Endothelial cell of umbilical vein (primary cell): ENCODE results near the gene ELF4. TPM values are rescaled to one million over a fixed set of nuclear protein-coding genes. Genes with fewer than 3 reads are reported as not detected.

ENCODE experiments used
- BruUV-seq: library from RNA; stranded (reverse); fragments of 400-500 nt; replicated peaks from 2 replicates; lab custom pipeline; 2021; lab: Mats Ljungman, UMichigan
- CTCF ChIA-PET: fragments of 300-600, 350-600 bp; sonication (Branson Sonifier 250); formaldehyde crosslinking; loops from one replicate; lab custom pipeline; 2021; ENCODE audit warnings: antibody characterized with exemption, inconsistent platforms; lab: Charles Lee
- POLR2A ChIA-PET: fragments of 300-600, 350-600 bp; sonication (Branson Sonifier 250); formaldehyde crosslinking; loops from one replicate; lab custom pipeline; 2021; ENCODE audit warnings: antibody characterized with exemption, inconsistent platforms; lab: Charles Lee
- DNase-seq: peaks from one replicate; pipeline ENCODE4 v3.0.0-alpha.2; 2011; ENCODE audit warnings: low read depth, low spot score
- FAIRE-seq: peaks from 2 replicates; lab custom pipeline; 2011; peaks lifted over from hg19 to GRCh38; lab: Jason Lieb, UNC
- H2AFZ ChIP-seq: 2 replicates; pipeline ENCODE4 v1.6.0; 2012; ENCODE audit warnings: low read depth, low read length, control low read depth, inconsistent platforms
- H3K27ac ChIP-seq: 2 replicates; pipeline ENCODE4 v1.5.1; 2011; ENCODE audit warnings: low read depth, mild to moderate bottlenecking, control low read depth, low read length, moderate library complexity; ENCODE audit not compliant: insufficient read depth
- H3K27me3 ChIP-seq, 2 experiments: 2 replicates each; pipeline versions ENCODE4 v1.6.0 to v1.6.1; 2011; ENCODE audit warnings: low read length in 2 of 2, mixed read lengths in 1 of 2; ENCODE audit not compliant: control insufficient read depth in 2 of 2, insufficient read depth in 2 of 2
- H3K36me3 ChIP-seq, 2 experiments: 2 replicates in 1 of 2; 3 replicates in 1 of 2; pipeline ENCODE4 v1.5.1; 2011; ENCODE audit warnings: low read length in 2 of 2, mild to moderate bottlenecking in 1 of 2, moderate library complexity in 1 of 2; ENCODE audit not compliant: control insufficient read depth in 2 of 2, insufficient read depth in 2 of 2; ENCODE audit errors: extremely low read depth in 1 of 2
- H3K4me1 ChIP-seq: 3 replicates; pipeline ENCODE4 v1.5.1; 2011; ENCODE audit warnings: mild to moderate bottlenecking, low read length; ENCODE audit not compliant: control insufficient read depth, insufficient read depth; ENCODE audit errors: extremely low read depth
- H3K4me2 ChIP-seq: 2 replicates; pipeline ENCODE4 v1.6.1; 2011; ENCODE audit warnings: low read length, control low read depth, mixed read lengths; ENCODE audit not compliant: insufficient read depth
- H3K4me3 ChIP-seq, 3 experiments: fragments of 200-600 bp in 1 of 3; sonication (generic), shearing (Covaris generic) in 1 of 3; replicated peaks in 1 of 3; 2 replicates each; pipeline ENCODE4 v1.5.1; 2011 to 2016; ENCODE audit warnings: control low read depth in 3 of 3, low read length in 3 of 3, mild to moderate bottlenecking in 2 of 3, inconsistent platforms in 1 of 3, low read depth in 1 of 3, moderate library complexity in 1 of 3; ENCODE audit not compliant: insufficient read depth in 1 of 3
- H3K79me2 ChIP-seq: 2 replicates; pipeline ENCODE4 v1.6.0; 2012; ENCODE audit warnings: low read length, inconsistent platforms; ENCODE audit not compliant: control insufficient read depth, insufficient read depth
- H3K9ac ChIP-seq: replicated peaks from 2 replicates; pipeline ENCODE3; 2011; ENCODE audit warnings: low read length, control low read depth; ENCODE audit not compliant: insufficient read depth; ENCODE audit errors: extremely low read depth
- H3K9me1 ChIP-seq: replicated peaks from 3 replicates; pipeline ENCODE4 v1.6.0; 2011; ENCODE audit warnings: mild to moderate bottlenecking, low read length; ENCODE audit not compliant: control insufficient read depth, insufficient read depth; ENCODE audit errors: extremely low read depth
- H3K9me3 ChIP-seq: replicated peaks from 2 replicates; pipeline ENCODE4 v1.5.1; 2012; ENCODE audit warnings: low read length, inconsistent platforms; ENCODE audit not compliant: control insufficient read depth, insufficient read depth
- H4K20me1 ChIP-seq: replicated peaks from 2 replicates; pipeline ENCODE3; 2011; ENCODE audit warnings: mild to moderate bottlenecking, low read length; ENCODE audit not compliant: control insufficient read depth, insufficient read depth; ENCODE audit errors: extremely low read depth
- CTCF ChIP-seq, 2 donors: IDR thresholded peaks; 1 replicate in 1 of 2; 2 replicates in 1 of 2; pipeline ENCODE4 v1.5.1; 2011; ENCODE audit warnings: low read length in 2 of 2, mild to moderate bottlenecking in 2 of 2, moderate library complexity in 2 of 2, control low read depth in 1 of 2, inconsistent platforms in 1 of 2, low read depth in 1 of 2; ENCODE audit not compliant: insufficient read depth in 1 of 2; ENCODE audit errors: extremely low read depth in 1 of 2
- EZH2 ChIP-seq: IDR thresholded peaks from 2 replicates; pipeline ENCODE4 v1.6.1; 2012; ENCODE audit warnings: borderline replicate concordance, low read depth, mild to moderate bottlenecking, moderate library complexity, low read length, inconsistent platforms; ENCODE audit not compliant: severe bottlenecking
- FOS ChIP-seq: IDR thresholded peaks from 2 replicates; pipeline ENCODE4 v1.6.1; 2011; ENCODE audit warnings: mild to moderate bottlenecking, low read length, moderate library complexity, borderline replicate concordance; ENCODE audit not compliant: insufficient read depth
- GATA2 ChIP-seq: IDR thresholded peaks from 2 replicates; pipeline ENCODE4 v1.7.0; 2011; ENCODE audit warnings: low read depth, mild to moderate bottlenecking, moderate library complexity, mixed read lengths, low read length; ENCODE audit not compliant: insufficient read length, insufficient read depth
- JUN ChIP-seq: IDR thresholded peaks from 2 replicates; pipeline ENCODE4 v1.6.1; 2011; ENCODE audit warnings: borderline replicate concordance, low read depth; ENCODE audit not compliant: insufficient read length, insufficient read depth
- MYC ChIP-seq: IDR thresholded peaks from one replicate; pipeline ENCODE4 v1.6.1; 2011; ENCODE audit warnings: mild to moderate bottlenecking, low read depth, low read length
- POLR2A ChIP-seq: IDR thresholded peaks from 2 replicates; pipeline ENCODE4 v1.6.1; 2012; ENCODE audit warnings: low read depth, mild to moderate bottlenecking, control low read depth, low read length
- POLR2AphosphoS5 ChIP-seq: IDR thresholded peaks from 2 replicates; pipeline ENCODE4 v1.6.1; 2012; ENCODE audit warnings: low read depth, mild to moderate bottlenecking, control low read depth, low read length, moderate library complexity; ENCODE audit not compliant: insufficient read depth
- dilution Hi-C: fragments of 300-500 bp; cut with MboI; formaldehyde crosslinking; loops from one replicate; pipeline ENCODE4 v1.15.0; 2019; ENCODE audit warnings: low sequenced_read_pairs; ENCODE audit not compliant: extremely low pct_ligation_motif_present
- intact Hi-C: fragments of 100-400 bp; cut with micrococcal nuclease; formaldehyde crosslinking; loops from one replicate; pipeline ENCODE4 v1.10.0; 2022
- polyA plus RNA-seq, 4 experiments: library from polyadenylated mRNA; depleted of rRNA in 3 of 4; stranded (reverse) in 3 of 4; unstranded in 1 of 4; fragments of >200 nt; gene quantifications; 2 replicates each; pipeline versions ENCODE4 v1.2.1 to v1.2.3, GENCODE V29; 2011 to 2012; ENCODE audit warnings: missing spikeins in 1 of 4
- total RNA-seq: library from RNA; stranded (reverse); gene quantifications from 2 replicates; pipeline ENCODE4 v1.2.3, GENCODE V29; 2021
- TF ChIP-seq, protein P1 (sequence below): IDR thresholded peaks from 2 replicates; pipeline ENCODE4 v1.6.1; 2011; ENCODE audit not compliant: insufficient read depth, insufficient read length

The ELF4 gene
- total and polyA plus RNA-seq, 2 donors (not counting 3 experiments of a cell fraction or from before 2014, with no cell fraction given): 31.9 to 33.4 TPM

DNA sequence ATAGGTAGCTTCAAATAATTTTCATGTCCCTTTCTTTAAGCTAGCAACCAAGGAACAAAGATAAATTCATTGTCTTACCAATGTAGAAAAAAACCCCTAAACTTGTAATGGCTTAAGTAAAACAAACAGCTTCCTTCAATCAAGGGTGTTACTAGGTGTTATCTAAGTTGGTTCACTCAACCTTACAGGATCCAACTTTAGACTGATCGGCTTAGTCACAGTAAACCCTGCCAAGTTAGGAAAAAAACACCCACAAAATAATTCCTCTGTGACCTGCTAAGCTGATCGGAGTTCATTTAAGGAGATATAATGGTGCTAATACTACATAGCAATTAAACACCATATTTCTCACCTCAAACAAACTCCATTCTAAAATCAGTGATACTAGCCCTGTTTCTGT, 45.3 kb upstream of the ELF4 start:
- TF ChIP-seq GATA2: no peak
- no peaks in the 10 kb centered on the region for H3K4me1 ChIP-seq
- no peak overlapping the region for H3K4me3 ChIP-seq
- H3K27ac ChIP-seq: no peak overlapping the region
- no peak overlapping the region for H2AFZ ChIP-seq
- ChIA-PET CTCF (interaction anchor here (0.9 to 1.0 kb wide), 3 partner anchors 10 to 76 kb away, joined by 3 read pairs; partner anchors contain the start of gene AIFM1), POLR2A (no interaction called here)
- H3K36me3 ChIP-seq: no peaks in the 10 kb centered on the region
- dilution Hi-C loops: no loop called here
- H3K9ac ChIP-seq: no peak overlapping the region
- H3K27me3 ChIP-seq: no peaks in the 10 kb centered on the region
- no peaks in the 10 kb centered on the region for H4K20me1 ChIP-seq
- no peaks in the 10 kb centered on the region for H3K79me2 ChIP-seq
- intact Hi-C loops: no loop called here
- no peaks in the 10 kb centered on the region for H3K9me3 ChIP-seq
- H3K4me2 ChIP-seq: no peak overlapping the region
- BruUV-seq: no TSS peak
- DNase-seq (peak; percentile 42), FAIRE-seq (peak; percentile 18)
- H3K9me1 ChIP-seq: no peaks in the 10 kb centered on the region

DNA sequence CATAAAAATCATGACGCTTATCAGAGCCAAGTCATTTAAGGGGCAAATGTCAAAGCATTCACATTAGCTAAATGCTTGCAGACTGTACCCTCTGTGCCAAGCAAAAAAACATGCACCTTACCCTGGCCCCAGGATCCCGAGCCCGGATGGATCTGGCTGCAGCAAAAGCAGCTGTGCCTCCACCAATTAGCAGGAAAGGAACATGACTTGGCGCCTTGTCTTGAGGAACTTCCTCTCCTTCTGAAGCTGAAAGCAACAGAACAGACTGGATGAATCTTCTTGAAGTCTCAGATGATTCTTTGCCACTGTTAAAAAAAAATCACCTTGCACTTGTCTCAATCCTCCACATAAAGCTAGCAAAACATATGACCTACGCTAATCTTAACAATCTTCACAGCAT, 37.3 kb upstream of the ELF4 start:
- CTCF ChIA-PET: interaction anchor here (0.7 kb wide), 1 partner anchor 87 kb away, joined by 3 read pairs; no protein-coding TSS in a partner anchor
- no peaks in the 10 kb centered on the region for H3K27me3 ChIP-seq
- no peaks in the 10 kb centered on the region for H3K9me1 ChIP-seq
- dilution Hi-C loops: no loop called here
- H3K4me1 ChIP-seq: no peaks in the 10 kb centered on the region
- TF ChIP-seq CTCF (IDR thresholded peaks at IDR 0.05; ENCODE audit: extremely low read depth in 1 of 2, insufficient read depth in 1 of 2, low read depth in 1 of 2, low read length in 2 of 2) (no peak), POLR2A (no peak), FOS (no peak), EZH2 (no peak), JUN (no peak), GATA2 (no peak), POLR2AphosphoS5 (no peak), MYC (no peak)
- TF ChIP-seq, protein P1, sequence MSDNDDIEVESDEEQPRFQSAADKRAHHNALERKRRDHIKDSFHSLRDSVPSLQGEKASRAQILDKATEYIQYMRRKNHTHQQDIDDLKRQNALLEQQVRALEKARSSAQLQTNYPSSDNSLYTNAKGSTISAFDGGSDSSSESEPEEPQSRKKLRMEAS: no peak
- no peak overlapping the region for H3K9ac ChIP-seq
- FAIRE-seq (no peak), DNase-seq (no peak)
- POLR2A ChIA-PET: no interaction called here
- no peak overlapping the region for H3K4me3 ChIP-seq
- H2AFZ ChIP-seq: no peak overlapping the region
- H3K9me3 ChIP-seq: no peaks in the 10 kb centered on the region
- no TSS peak for BruUV-seq
- no peaks in the 10 kb centered on the region for H4K20me1 ChIP-seq
- intact Hi-C loops: no loop called here
- no peak overlapping the region for H3K27ac ChIP-seq
- no peak overlapping the region for H3K4me2 ChIP-seq
- H3K79me2 ChIP-seq: no peaks in the 10 kb centered on the region
- no peaks in the 10 kb centered on the region for H3K36me3 ChIP-seq
